HG02938 (cell line): ENCODE data around the gene SCGB1C2.
"Not testable (repeated sequence)": the region's sequence is repeated elsewhere in the genome, so short reads cannot be mapped to it uniquely, and the experiment has no call there.

ENCODE experiments used
- ATAC-seq: cut with Tn5 transposase; IDR thresholded peaks from one replicate; pipeline ENCODE4 v1.9.1; 2021; ENCODE audit warnings: mild to moderate bottlenecking, moderate library complexity; ENCODE audit not compliant: unreplicated experiment

SCGB1C2 gene

GRCh38 chr17:148757-149156 lies 11.4 kb downstream of the SCGB1C2 start:
- no peak for ATAC-seq

DNA sequence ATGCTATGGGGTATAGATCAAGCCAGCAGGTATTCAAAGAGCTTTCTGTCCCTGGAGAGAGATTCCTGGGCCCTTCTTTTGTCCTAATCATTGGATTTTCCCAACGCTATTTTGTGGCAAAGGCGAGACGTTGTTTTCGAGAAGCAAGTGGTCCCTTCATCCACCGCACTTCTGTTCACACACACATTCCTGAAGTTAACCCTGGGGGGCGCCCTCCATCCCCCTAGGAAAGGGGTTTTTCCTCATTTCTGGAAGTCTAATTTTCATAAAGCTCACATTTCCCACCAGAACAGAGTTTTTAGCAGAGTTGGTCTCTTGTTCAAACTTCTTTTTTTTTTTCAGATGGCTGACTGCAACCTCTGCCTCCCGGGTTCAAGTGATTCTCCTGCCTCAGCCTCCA lies 11.9 kb downstream of the SCGB1C2 start:
- ATAC-seq, result no peak

DNA sequence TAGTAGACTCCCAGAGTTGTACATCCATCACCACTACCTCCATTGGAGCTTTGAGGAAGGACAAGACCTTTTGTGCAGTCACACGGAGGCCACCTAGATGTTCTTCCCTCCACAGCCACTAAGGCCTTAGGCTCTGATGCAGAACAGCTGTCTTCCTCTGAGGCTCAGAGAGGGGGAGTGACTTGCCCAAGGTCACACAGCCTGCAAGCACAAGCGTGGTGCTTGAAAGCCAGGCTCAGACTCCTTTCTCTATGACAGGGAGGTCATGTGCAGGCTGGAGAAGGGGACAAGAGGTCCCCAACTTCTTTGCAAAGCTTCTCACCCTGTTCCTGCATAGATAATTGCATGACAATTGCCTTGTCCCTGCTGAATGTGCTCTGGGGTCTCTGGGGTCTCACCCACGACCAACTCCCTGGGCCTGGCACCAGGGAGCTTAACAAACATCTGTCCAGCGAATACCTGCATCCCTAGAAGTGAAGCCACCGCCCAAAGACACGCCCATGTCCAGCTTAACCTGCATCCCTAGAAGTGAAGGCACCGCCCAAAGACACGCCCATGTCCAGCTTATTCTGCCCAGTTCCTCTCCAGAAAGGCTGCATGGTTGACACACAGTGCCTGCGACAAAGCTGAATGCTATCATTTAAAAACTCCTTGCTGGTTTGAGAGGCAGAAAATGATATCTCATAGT lies 12.7 kb downstream of the SCGB1C2 start:
- ATAC-seq, result no peak

- no peak for ATAC-seq
Measured at GRCh38 chr17:151004-151403, 13.6 kb downstream of the SCGB1C2 start.

- ATAC-seq, result no peak
Measured at GRCh38 chr17:151886-152859, 14.8 kb downstream of the SCGB1C2 start.

- no peak for ATAC-seq
Measured at GRCh38 chr17:152860-153420, 15.6 kb downstream of the SCGB1C2 start.

- ATAC-seq, result no peak
Measured at GRCh38 chr17:153851-154250, 16.5 kb downstream of the SCGB1C2 start.

DNA sequence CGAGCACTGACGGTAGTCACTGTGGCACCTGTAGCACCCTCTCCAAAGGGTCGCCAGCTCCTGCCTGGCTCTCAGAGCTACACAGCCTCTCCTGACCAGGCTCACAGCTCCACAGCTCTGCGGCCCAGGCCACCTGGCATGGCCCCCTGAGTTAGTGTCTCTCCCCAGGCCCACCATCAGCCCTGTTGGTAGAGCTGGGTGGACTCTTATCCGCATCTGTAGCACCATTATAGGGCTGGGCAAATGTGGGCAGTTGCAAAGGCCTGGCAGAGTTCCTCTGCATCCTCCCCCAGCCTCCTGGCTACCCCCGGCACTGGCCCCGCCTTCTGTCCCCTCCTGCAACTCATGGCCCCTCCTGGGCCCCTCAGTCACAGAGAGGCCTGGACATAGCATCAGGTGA lies 18.2 kb downstream of the SCGB1C2 start:
- no peak for ATAC-seq

- ATAC-seq, result no peak
Measured at GRCh38 chr17:156094-156621, 18.8 kb downstream of the SCGB1C2 start.

DNA sequence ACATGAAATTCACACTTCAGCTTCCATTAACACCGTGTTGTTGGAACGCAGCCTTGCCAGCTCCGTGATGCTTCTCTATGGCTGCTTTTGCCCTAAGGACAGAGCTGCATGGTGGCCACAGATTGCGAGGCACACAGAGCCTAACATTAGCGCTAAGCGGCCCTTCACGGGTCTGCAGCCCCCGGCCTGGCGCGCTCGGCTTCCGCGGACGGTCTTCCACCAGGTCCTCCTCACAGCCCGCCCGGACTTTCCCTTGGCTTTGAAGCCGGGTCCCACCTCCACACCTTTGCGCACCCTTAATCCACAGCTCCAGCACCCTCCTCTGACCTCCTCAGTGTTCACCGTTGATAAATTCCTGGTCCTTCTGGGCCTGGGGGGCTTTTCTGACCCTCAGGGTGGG lies 19.6 kb downstream of the SCGB1C2 start:
- ATAC-seq, result no peak

- ATAC-seq, result no peak
Measured at GRCh38 chr17:157901-158300, 20.5 kb downstream of the SCGB1C2 start.

DNA sequence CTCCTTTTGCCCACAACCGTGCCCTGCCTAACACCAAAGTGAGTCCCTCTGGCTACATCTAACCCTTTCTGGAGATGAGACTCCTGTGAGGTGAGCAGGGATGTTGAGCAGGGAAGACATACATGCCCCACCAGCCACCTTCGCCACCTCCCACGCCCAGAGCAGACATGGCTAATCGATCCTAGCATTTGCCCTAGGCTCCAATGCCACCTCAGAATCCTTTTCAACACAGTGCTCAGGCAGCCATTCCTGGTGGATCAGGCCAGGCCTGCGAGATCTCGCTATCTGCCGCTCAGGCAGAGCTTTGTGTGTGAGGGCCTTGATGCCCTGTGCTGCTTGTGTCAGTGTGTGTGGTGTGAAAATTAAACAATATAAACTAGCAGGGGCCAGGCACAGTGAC lies 21.0 kb downstream of the SCGB1C2 start:
- no peak for ATAC-seq

DNA sequence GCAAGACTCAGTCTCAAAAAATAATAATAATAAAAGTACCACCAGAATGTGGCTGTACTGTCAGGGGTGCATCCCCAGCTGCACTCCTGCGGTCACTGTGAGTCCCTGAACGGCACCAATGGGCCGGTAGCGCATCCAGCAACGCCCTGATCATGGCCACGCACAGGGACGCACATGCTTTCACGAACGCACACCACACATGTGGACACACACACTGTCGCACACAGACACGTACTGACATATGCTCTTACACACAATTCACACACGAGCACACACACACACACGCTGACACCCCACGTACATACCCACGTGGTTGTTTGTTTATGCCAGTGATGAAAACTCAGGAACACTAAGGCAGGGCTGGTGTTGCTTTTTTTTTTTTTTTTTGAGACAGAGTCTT lies 22.2 kb downstream of the SCGB1C2 start:
- ATAC-seq, result no peak

- ATAC-seq, result no peak
Measured at GRCh38 chr17:160336-160735, 23.0 kb downstream of the SCGB1C2 start.

- ATAC-seq, result no peak
Measured at GRCh38 chr17:161481-161880, 24.1 kb downstream of the SCGB1C2 start.

DNA sequence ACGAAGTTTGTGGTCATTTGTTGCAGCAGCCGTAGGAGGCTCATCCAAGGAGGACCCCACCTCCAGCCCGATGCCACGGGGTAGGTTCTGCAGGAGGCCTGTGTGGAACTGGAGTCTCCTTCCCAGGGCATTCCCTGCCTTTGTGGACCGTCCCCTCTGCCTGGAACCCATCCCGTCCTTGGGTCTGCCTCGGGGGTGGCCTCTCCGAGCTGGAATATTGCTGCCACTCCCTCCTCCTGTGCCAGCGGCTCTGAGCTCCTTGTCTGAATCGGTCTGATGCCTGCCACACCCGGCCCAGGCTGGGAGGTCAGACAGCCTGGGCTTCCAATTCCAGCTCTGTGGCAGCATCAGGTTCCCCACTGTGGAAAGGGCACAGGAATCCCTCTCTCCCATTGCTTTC lies 25.3 kb downstream of the SCGB1C2 start:
- ATAC-seq, result no peak

DNA sequence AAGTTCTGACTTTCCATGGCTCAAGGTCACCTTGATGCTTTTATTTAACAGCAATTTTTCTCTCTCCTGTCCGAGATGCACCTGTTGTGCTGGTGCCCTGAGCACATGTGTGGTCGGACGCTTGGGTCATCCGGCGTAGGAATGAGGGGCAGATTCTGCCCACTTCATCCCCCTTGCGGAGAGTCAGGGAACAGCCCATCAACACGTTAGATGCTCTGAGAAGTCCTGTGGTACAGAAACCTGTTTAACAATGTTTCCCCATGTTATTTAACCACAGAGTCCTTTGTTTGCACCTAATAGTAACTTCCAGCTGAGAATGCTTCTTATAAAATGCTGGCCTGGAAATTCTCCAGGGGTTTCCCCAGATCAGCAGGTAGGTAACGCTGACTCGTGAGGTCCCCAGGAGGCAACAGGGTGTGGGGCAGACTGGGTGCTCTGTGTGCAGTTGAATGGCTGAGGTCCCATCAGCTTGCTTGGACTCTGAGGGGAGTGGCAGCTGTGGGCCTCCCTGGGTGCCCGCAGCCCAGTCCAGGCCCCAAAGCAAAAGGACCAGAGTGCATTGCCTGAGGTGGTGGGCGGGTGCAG lies 26.2 kb downstream of the SCGB1C2 start:
- ATAC-seq, result no peak

DNA sequence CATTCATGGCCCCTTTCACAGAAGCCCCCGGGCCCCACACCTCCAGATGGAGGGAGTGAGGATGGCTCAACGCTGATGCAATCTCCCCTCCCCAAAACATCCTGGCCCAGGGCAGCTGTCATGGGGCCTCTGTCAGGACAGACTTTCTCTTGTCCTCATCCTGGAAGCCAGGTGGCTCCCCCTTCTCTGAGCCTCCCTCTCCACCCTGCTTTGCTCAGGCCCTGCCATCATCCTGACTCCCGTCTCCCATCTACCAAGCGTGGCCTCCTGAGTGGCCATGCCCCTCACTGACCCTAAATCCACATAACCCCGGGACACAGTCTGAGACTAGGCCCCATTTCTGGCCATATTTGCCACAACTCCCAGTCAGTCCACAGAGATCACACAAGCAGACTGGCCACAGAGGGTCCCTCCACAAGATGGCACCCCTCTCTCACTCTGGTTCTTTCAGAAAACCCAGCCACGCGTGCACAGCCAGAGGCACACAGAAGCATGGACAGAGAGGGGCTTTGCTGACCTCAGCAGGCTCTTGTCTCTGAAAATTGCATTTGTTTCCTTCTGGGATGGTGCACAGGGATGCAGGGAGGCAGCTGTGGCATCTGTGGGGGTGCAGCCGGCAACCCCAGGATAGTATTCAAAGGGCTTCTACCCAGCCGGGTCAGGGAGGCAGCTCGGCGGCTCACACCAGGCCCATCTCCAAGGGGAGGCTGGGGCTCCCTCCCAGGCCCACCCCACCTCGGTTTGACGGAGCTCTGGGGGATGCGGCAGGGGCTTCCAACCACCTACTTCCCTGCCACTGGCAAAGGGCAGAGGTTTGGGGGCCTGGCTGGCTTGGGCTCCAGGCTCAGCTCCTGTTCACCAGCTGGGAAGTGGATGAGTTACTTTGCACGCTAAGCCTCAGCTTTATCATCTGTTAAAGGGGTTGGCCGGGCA lies 27.2 kb downstream of the SCGB1C2 start:
- ATAC-seq, result no peak

DNA sequence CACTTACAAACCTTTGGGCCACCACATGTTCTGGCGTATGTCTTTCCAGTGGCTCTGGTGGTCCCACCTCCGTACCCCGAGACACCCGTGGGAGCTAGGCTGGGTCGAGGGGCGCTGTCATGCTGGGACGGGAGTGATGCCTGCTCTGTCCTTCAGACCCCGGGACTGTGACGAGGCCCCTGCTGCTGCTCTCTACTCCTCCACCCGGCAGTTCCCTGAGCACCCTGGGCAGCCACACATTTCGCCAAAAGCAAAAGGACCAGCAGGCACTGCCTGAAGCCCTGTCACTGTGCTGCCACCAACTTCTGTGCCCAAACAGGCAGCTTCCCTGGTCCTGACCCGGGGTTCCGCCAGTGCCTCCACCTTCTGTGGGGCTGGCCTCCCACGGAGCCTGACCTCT lies 28.6 kb downstream of the SCGB1C2 start:
- no peak for ATAC-seq

GRCh38 chr17:168614-169013 lies 31.2 kb downstream of the SCGB1C2 start:
- ATAC-seq, result not testable (repeated sequence)
